Measurements from ENCODE around the gene EEFSEC. TPM values are rescaled to one million over a fixed set of nuclear protein-coding genes. Genes with fewer than 3 reads are reported as not detected.

Gene EEFSEC
- total RNA-seq, 4 donors from 2014 or later = 25.1 to 43.5 (median 29.5) TPM

DNA sequence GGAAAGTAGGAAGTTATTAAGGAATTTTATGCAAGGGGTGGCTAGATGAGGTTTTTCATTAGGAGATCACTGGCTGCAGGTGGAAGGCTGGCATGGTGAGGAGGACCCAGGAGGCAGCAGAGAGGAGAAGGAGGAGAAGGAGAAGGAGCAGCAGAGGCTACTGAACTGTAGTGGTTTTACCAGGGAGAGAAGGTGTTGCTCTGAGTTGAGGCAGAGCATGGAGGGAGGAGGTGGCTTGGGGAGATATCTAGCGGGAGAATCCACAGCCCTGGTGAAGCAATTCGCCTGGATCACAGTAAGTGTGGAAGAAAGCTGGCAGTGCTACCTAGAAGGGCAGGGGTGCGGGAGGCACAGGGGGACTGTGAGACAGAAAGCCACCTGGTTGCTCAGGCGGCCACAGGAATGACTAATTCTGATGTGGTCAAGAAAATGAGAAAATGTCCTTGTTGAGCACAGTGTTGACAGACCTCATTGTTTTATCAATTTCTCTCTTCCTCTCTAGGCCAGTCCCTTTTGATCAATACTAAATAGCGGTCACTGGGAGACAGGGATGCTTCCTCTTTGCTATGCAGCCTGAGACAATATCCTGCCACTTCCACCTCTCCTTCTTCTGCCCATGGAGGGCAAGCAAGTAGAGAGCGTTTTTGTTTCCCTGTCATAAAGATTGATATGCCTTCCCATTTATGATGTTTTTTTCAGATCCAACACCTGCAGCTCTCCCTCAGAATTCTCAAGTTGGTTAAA, 94.6 kb downstream of the EEFSEC start:
- H3K36me3 ChIP-seq = peaks cover 0 to 39% (median 0%) of the 10 kb centered on the region in 3 donors
- H3K27me3 ChIP-seq = no peaks in the 10 kb centered on the region
- no peak overlapping the region for H3K27ac ChIP-seq
- 78 to 94% methylated on average over 6 of the region's 6 CpGs for WGBS, 2 donors
- no peaks in the 10 kb centered on the region for H3K9me3 ChIP-seq
- H3K4me3 ChIP-seq = no peak overlapping the region
- DNase-seq (ENCODE audit: low spot score in 2 of 2) = no peak
- TF ChIP-seq POLR2A (IDR thresholded peaks at IDR 0.05) (no peak), CTCF (IDR thresholded peaks at IDR 0.05) (no peak), EP300 (IDR thresholded peaks at IDR 0.05) (no peak)
- H3K4me1 ChIP-seq = peaks cover 0 to 10% (median 0%) of the 10 kb centered on the region in 4 donors

DNA sequence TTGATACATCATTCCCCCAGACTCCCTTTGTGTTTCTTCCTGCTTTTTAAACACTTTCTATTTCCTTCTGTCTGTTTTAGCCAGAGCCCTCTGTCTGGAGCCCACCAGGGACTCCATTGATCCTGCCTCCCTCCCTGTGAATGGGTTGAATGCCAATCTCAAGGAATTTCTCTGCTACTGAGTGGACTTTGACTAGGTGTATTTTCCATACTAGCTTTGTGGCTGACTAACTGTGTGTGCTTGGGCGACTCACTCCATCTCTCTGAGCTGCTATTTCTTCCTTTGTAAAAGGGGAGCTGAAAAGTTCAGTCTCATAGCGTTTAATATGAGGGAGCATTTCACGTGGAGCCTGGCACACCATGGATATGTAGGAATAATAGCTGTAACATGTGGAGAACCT, 98.8 kb downstream of the EEFSEC start:
- Histone ChIP-seq H3K27me3 (no peaks in the 10 kb centered on the region), H3K4me1 (no peaks in the 10 kb centered on the region), H3K4me3 (no peak overlapping the region), H3K9me3 (no peaks in the 10 kb centered on the region), H3K27ac (no peak overlapping the region), H3K36me3 (peaks cover 0 to 34% (median 0%) of the 10 kb centered on the region in 3 donors)
- 88 to 89% methylated on average over 3 of the region's 3 CpGs for WGBS, 2 donors
- DNase-seq (ENCODE audit: low spot score in 2 of 2) = no peak
- no peak for TF ChIP-seq CTCF (IDR thresholded peaks at IDR 0.05)
- no peak for TF ChIP-seq EP300 (IDR thresholded peaks at IDR 0.05)
- TF ChIP-seq POLR2A (IDR thresholded peaks at IDR 0.05) = no peak

DNA sequence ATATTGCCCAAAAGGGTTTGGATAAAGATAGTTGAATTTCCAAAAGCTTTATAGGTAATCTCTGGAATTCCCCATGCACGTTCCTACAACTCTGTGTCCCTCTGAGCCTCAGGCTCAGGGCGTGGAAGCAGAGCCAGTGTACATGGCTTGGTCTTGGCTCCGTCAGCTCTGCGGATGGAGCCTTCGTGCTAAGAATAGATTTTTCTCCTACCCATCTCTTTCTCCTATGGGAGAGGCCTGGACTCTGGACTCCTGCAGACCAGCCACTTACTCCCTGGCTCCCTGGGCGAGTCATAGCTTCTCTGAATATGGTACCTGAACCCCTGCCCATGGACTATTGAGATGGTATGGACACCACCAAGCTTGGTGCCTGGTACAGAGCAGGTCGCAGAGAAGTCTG, 99.9 kb downstream of the EEFSEC start:
- TF ChIP-seq EP300 (IDR thresholded peaks at IDR 0.05) = no peak
- no peak for TF ChIP-seq CTCF (IDR thresholded peaks at IDR 0.05)
- TF ChIP-seq POLR2A (IDR thresholded peaks at IDR 0.05) = no peak
- Histone ChIP-seq H3K27me3 (no peaks in the 10 kb centered on the region), H3K36me3 (peaks cover 0 to 34% (median 0%) of the 10 kb centered on the region in 3 donors), H3K27ac (no peak overlapping the region), H3K9me3 (no peaks in the 10 kb centered on the region), H3K4me1 (no peaks in the 10 kb centered on the region), H3K4me3 (no peak overlapping the region)
- no peak for DNase-seq (ENCODE audit: low spot score in 2 of 2)
- WGBS, 2 donors = 94 to 96% methylated on average over 7 of the region's 7 CpGs

- Histone ChIP-seq H3K4me1 (no peaks in the 10 kb centered on the region), H3K27me3 (no peaks in the 10 kb centered on the region), H3K36me3 (peaks cover 0 to 33% (median 0%) of the 10 kb centered on the region in 3 donors), H3K9me3 (peaks cover 0 to 7% (median 0%) of the 10 kb centered on the region in 4 donors), H3K27ac (no peak overlapping the region), H3K4me3 (no peak overlapping the region)
- TF ChIP-seq POLR2A (IDR thresholded peaks at IDR 0.05) (no peak), EP300 (IDR thresholded peaks at IDR 0.05) (no peak), CTCF (IDR thresholded peaks at IDR 0.05) (no peak)
- 97 to 98% methylated on average over 7 of the region's 7 CpGs for WGBS, 2 donors
- DNase-seq (ENCODE audit: low spot score in 2 of 2) = no peak
Measured at GRCh38 chr3:128254066-128254590, 100.8 kb downstream of the EEFSEC start.

GRCh38 chr3:128254967-128255366, 101.7 kb downstream of the EEFSEC start:
- no peak for DNase-seq (ENCODE audit: low spot score in 2 of 2)
- WGBS, 2 donors = 92 to 94% methylated on average over 5 of the region's 5 CpGs
- TF ChIP-seq POLR2A (IDR thresholded peaks at IDR 0.05) = no peak
- no peak for TF ChIP-seq CTCF (IDR thresholded peaks at IDR 0.05)
- TF ChIP-seq EP300 (IDR thresholded peaks at IDR 0.05) = no peak
- Histone ChIP-seq H3K4me3 (no peak overlapping the region), H3K4me1 (no peaks in the 10 kb centered on the region), H3K9me3 (peaks cover 0 to 16% (median 1%) of the 10 kb centered on the region in 4 donors), H3K27me3 (no peaks in the 10 kb centered on the region), H3K27ac (no peak overlapping the region), H3K36me3 (peaks cover 0 to 32% (median 0%) of the 10 kb centered on the region in 3 donors)
